ENCODE results near the gene CD101.
A peak's percentile ranks its signal among the peaks of the same experiment; 100 is the strongest.

Gene CD101

DNA sequence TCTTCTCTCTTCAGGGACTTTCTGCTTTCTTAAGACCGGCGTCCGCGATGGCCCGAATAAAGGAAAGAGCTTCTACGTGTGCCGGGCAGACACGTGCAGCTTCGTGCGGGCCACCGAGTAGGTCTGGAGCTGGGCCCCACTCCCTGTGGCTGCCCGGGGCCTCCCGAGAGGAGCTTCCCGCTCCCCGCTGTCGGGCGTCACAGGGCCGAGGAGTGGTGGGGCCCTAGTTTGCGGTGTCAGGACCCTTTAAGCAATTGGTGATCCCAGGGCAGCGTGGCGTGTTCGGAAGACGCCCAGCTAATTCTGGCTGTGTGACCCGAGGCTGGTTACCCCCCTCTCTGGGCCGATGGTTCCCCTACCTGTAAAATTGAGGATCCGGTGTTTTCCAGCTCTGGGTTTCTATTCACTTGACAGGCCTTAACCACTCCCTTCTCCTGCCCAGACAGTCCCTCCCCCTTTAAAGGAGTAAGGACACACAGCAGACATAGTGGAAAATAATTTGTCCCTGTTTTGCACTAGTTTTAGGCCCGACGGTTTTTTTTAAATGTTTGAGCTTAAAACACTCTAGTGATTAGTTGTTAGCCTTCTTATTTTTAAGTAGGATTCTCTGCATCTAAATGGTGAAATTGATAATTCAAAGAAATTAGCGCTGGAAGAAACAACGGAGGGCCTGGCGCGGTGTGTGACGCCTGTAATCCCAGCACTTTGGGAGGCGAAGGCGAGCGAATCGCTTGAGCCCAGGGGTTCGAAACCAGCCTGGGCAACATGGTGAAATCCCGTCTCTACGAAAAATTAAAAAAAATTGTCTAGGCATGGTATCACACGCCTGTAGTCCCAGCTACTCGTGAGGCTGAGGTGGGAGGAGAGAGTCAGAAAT is 59.1 kb downstream of the CD101 start:
- TF ChIP-seq, protein P1, sequence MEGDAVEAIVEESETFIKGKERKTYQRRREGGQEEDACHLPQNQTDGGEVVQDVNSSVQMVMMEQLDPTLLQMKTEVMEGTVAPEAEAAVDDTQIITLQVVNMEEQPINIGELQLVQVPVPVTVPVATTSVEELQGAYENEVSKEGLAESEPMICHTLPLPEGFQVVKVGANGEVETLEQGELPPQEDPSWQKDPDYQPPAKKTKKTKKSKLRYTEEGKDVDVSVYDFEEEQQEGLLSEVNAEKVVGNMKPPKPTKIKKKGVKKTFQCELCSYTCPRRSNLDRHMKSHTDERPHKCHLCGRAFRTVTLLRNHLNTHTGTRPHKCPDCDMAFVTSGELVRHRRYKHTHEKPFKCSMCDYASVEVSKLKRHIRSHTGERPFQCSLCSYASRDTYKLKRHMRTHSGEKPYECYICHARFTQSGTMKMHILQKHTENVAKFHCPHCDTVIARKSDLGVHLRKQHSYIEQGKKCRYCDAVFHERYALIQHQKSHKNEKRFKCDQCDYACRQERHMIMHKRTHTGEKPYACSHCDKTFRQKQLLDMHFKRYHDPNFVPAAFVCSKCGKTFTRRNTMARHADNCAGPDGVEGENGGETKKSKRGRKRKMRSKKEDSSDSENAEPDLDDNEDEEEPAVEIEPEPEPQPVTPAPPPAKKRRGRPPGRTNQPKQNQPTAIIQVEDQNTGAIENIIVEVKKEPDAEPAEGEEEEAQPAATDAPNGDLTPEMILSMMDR (IDR thresholded peaks at IDR 0.05): no peak
- Histone ChIP-seq H3K36me3 (no peaks in the 10 kb centered on the region), H3K27me3 (no peaks in the 10 kb centered on the region), H3K9me3 (no peaks in the 10 kb centered on the region), H3K4me3 (ENCODE audit: low read depth in 1 of 2, low read length in 1 of 2) (peak overlapping the region; percentile 83 to 93), H3K27ac (peak overlapping the region; percentile 76), H3K4me1 (ENCODE audit: control insufficient read depth in 1 of 2, insufficient read depth in 1 of 2, low read depth in 1 of 2, low read length in 1 of 2) (peaks cover 25 to 37% of the 10 kb centered on the region in 2 experiments)

DNA sequence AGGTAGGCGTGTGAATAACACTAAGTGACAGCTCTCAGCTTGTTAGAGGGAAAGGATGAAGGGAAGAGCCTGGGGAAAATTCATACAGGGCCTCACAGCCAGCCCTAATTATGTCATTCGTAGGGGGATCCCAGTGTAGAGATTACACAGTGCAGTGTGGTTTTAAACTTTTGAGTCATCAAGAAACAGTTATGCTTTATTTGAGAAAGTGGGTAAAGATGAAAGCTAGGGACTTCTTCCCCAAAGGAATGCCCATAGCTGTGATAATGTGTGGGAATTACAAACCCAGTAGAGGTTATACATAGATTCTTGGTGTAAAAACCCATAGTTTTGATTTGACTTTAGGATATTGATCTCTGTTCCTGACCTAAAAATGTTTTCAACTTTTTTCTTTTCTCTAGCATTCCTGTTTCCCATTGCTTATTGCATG is 60.4 kb downstream of the CD101 start:
- Histone ChIP-seq H3K9me3 (no peaks in the 10 kb centered on the region), H3K27ac (no peak overlapping the region), H3K4me1 (ENCODE audit: control insufficient read depth in 1 of 2, insufficient read depth in 1 of 2, low read depth in 1 of 2, low read length in 1 of 2) (peaks cover 25 to 33% of the 10 kb centered on the region in 2 experiments), H3K4me3 (ENCODE audit: low read depth in 1 of 2, low read length in 1 of 2) (no peak overlapping the region), H3K36me3 (no peaks in the 10 kb centered on the region), H3K27me3 (no peaks in the 10 kb centered on the region)
- TF ChIP-seq, protein P1 (IDR thresholded peaks at IDR 0.05): no peak

DNA sequence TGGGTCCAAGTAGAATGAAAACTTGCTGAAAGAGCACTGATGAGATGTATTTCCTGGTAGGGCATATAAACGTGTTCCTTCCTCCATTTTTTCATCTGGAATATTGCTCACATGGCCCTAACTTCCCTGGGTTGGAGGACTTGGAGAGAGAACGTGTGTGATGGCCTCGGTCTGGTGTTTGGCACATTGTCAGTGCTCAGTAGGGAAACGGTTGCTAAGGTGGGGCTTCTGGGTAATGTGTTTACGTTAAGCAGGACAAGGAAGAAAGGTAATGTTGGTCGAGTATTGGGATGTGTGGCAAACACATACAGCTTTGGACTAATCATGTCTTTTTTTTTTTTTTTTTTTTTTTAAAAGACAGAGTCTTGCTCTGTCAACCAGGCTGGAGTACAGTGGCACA is 64.8 kb downstream of the CD101 start:
- Histone ChIP-seq H3K9me3 (no peaks in the 10 kb centered on the region), H3K27ac (no peak overlapping the region), H3K4me3 (ENCODE audit: low read depth in 1 of 2, low read length in 1 of 2) (no peak overlapping the region), H3K4me1 (ENCODE audit: control insufficient read depth in 1 of 2, insufficient read depth in 1 of 2, low read depth in 1 of 2, low read length in 1 of 2) (no peaks in the 10 kb centered on the region), H3K36me3 (no peaks in the 10 kb centered on the region), H3K27me3 (no peaks in the 10 kb centered on the region)
- TF ChIP-seq, protein P1 (IDR thresholded peaks at IDR 0.05): no peak

DNA sequence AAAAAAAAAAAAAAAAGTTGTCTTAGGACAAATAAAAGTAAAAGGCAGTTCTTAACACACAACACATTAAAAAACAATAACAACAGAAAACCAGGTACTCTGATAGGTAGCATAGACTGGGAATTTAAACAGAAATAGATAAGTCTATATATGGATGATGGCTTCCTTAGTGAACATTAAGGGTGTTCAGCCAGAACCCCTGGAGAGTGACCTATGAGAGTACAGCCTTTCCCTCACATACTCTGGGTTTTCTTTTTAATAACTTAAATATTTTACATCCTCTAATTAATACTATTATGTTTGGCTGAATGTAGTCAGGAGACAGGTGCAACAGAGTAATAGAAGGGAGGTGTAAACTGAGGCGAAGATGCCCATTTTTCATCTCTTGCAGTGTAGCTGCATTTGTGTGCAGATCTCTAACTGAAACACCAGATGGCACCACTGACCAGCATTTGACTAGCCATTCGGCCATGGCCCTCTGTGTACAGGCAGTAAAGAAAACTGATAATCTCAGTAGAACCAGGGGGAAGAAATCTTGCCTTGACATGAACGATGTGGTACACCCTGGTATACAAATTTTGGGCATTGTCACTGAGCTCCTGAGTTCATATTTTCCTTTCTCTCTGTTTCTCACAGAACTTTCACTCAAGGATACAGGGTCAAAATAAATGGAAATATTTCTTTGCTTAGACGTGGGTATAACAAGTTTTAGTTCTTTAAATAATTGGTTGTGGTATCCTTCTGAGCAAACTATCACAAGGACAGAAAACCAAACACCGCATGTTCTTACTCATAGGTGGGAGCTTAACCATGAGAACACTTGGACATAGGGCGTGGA is 66.2 kb downstream of the CD101 start:
- TF ChIP-seq, protein P1 (IDR thresholded peaks at IDR 0.05): peak; percentile 61
- H3K36me3 ChIP-seq: no peaks in the 10 kb centered on the region

DNA sequence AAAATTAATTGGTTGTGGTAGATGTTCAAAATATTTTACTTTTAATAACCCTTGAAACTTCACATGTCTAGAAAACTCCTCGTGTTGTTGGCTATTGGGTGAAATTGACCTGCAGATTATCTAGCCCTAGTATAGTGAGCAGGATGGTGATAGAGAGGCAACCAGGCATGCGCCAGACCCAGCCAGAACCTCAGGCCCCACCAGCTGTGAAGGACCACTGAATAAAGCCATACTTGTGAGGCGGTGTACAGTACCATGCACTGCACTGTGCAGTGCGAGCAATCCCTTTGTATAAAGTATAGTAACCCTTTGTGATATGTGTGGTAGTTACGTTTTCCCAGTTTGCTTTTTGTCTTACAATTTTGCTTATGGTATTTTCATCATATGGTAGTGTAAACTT is 67.0 kb downstream of the CD101 start:
- H3K36me3 ChIP-seq: no peaks in the 10 kb centered on the region
- no peak overlapping the region for H3K27ac ChIP-seq
- H3K4me1 ChIP-seq (ENCODE audit: control insufficient read depth in 1 of 2, insufficient read depth in 1 of 2, low read depth in 1 of 2, low read length in 1 of 2): no peaks in the 10 kb centered on the region
- no peak overlapping the region for H3K4me3 ChIP-seq (ENCODE audit: low read depth in 1 of 2, low read length in 1 of 2)
- H3K27me3 ChIP-seq: no peaks in the 10 kb centered on the region
- TF ChIP-seq, protein P1 (IDR thresholded peaks at IDR 0.05): no peak
- no peaks in the 10 kb centered on the region for H3K9me3 ChIP-seq

More for the DNA sequence above, 66.2 kb downstream of the CD101 start:
- Histone ChIP-seq H3K4me3 (ENCODE audit: low read depth in 1 of 2, low read length in 1 of 2) (no peak overlapping the region), H3K27ac (no peak overlapping the region), H3K4me1 (ENCODE audit: control insufficient read depth in 1 of 2, insufficient read depth in 1 of 2, low read depth in 1 of 2, low read length in 1 of 2) (no peaks in the 10 kb centered on the region), H3K27me3 (no peaks in the 10 kb centered on the region), H3K9me3 (no peaks in the 10 kb centered on the region)

Data from neutrophil (primary cell).